HG03103 (cell line): ENCODE results near the gene TBXAS1.

ENCODE experiments used
- ATAC-seq: cut with Tn5 transposase; IDR thresholded peaks from one replicate; pipeline ENCODE4 v1.9.1; 2021; ENCODE audit warnings: low read depth; ENCODE audit not compliant: unreplicated experiment

Gene TBXAS1

DNA sequence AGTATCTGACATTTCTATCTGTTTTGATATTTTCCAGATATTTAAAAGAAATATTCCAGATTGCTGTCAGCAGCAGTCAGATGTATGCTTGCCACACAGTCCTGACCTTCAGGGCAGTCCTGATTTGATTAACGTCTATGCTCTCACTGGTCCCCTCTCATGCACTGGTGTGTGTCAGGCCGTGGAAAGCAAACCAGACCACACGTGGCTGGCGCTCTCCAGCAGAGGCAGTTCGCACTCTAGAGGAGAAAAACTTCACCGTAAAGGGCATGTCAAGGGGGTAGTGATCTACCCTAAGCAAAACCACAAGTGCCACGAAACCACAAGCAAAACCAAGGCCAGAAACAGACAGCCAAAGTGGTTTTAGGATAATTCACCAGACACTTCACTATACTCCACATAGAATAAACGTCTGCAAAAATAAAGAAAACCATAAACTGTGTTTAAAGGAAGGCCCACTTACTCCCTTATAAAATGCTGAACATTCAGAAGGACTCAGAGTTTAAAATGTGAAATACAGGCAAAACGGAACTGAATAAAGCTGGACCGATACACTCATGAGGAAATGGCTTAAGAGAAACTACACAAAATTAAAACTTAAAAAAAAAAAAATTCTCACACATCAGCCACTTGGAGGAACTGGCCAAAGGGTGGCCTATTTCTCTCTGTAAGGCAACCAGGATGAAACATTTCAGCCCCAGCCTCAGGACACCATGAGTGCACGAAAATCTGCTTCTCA lies 207.3 kb downstream of the TBXAS1 start:
- ATAC-seq, result no peak

DNA sequence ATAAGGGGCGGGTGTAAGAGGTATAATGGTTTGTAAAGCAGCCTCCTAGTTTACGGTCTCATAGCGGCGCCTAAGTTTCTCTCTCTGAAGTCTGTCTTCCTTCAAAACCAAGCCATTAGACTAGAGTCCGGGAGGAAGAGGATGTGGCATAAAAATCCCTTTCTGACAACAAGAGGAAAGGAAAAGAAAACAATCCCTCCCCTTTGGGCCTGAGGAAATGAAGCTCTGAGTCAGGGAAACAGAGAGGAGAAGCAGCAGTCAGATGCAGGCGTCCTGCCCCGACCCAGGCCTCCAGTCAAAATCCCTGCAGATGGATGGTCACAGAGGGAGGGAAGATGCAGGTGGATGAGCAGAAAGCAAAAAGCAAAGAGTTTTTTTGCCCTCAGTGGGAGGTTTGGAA lies 210.0 kb downstream of the TBXAS1 start:
- ATAC-seq, result no peak

DNA sequence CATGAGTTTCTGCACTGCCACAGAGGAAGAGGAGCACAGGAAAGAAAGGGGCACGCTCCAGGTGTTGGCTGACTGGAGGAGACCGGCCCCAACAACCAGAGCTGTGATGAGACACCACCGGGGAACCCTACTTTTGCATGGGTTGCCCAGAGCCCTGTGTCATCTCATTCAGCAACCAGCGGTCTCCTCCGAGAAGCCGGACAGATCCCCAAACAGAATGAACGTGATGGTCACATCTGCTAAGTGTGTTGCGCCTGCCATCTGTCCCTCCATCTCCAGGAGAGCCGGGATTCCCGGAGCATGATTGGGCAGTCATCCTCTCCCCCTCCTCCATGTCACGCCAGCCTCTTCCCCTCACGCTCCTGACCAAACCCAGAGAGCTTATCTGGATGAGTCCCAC lies 210.8 kb downstream of the TBXAS1 start:
- ATAC-seq, result no peak

- ATAC-seq, result no peak
Measured at GRCh38 chr7:140041659-140042385, 212.8 kb downstream of the TBXAS1 start.

DNA sequence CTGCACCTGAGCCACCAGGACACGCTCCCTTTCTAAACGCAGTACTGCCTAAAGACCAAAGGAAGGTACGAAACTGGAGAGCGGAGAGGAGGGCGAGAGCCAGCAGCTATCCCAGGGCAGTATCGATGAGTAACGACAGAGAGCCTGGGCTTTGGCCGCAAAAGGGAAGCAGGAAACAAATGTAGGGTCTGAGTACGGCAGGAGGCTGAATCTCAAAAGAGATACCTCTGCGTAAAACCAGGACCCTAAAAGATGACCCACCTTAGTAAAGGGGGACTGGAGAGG lies 213.3 kb downstream of the TBXAS1 start:
- no peak for ATAC-seq

GRCh38 chr7:140044251-140044650 lies 215.2 kb downstream of the TBXAS1 start:
- no peak for ATAC-seq

- ATAC-seq, result no peak
Measured at GRCh38 chr7:140045697-140046096, 216.6 kb downstream of the TBXAS1 start.

DNA sequence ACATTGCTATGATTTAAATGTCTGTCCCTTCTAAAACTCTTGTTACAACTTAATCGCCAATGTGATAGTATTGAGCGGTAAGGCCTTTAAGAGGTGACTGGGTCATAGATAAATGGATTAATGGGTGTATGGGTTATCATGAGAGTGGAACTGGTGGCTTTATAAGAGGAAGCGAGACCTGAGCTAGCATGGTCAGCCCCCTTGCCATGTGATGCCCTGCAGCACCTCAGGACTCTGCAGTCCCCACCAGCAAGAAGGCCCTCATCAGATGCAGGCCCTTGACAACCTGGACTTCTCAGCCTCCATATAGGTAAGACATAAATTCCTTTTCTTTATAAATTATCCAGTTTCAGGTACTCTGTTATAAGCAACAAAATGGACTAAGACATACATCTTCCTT lies 218.1 kb downstream of the TBXAS1 start:
- ATAC-seq, result no peak

DNA sequence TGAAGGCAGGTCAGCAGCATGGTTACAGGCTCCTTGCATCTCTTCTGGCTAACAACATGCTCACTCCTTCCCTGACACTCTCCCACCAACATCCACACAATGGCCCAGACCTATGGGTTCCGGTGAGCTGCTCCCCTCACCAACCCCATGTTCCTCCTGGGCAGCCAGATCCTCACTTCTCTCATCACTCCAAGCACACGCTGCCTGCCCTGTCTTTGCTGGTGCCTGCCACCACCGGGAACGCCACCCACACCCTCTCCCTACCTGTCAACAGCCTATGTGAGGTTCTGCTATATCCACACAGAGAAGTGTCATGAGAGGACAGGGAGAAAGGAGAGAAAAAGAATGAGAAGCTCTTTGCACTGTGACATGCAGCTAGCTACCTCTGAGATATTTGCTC lies 219.1 kb downstream of the TBXAS1 start:
- no peak for ATAC-seq

DNA sequence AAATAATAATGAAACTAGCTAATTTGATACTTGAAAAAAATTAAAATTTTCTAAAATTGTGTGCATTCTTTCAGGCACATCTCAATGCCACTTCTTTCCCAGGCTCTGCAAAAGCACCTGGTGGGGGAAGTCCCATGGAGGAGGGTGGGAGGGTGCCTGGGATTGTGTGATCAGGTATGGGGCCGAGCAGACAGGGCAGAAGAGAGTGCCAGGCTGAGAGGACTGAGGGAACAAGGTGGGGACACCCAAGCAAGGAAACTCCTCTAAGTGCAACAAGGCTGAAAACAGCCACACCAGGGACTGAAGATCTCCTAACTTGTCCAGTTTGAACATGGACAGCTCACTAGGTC lies 219.9 kb downstream of the TBXAS1 start:
- no peak for ATAC-seq

DNA sequence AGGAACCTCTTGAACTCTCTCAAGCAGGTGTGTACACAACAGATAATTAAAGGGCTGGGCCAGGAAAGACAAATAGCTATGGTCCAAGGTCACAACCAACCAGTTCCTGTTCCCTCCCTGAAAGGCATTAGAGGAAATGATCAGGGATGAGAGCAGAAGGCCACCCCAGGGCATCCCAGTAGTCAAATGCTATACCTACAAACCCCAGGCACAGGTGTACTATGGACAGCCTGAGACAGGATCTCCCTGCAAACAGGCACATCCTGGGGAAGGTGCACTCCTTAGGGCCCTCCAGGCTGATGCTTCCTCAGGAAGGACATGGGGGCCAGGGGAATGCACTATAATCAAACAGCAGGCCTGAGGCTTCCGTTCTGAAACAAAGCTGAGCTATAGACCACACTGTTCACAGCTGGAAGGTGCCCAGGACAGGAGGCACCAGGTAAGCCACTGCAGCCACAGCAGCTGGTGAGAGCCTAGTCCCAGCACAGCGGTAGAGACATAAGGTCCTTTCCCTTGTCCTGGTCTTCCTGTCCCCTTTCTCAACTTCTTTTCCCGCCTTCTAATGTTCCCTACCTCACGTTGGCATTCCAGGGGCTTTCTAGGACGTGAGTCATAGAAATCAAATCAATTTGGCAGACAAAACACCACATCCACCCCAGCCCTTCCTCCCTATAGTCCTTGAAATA lies 220.4 kb downstream of the TBXAS1 start:
- no peak for ATAC-seq

- no peak for ATAC-seq
Measured at GRCh38 chr7:140050100-140050499, 221.0 kb downstream of the TBXAS1 start.

GRCh38 chr7:140051820-140052219 lies 222.8 kb downstream of the TBXAS1 start:
- no peak for ATAC-seq

GRCh38 chr7:140053812-140054539 lies 224.9 kb downstream of the TBXAS1 start:
- ATAC-seq, result peak; percentile 76

GRCh38 chr7:140054751-140055150 lies 225.7 kb downstream of the TBXAS1 start:
- no peak for ATAC-seq

DNA sequence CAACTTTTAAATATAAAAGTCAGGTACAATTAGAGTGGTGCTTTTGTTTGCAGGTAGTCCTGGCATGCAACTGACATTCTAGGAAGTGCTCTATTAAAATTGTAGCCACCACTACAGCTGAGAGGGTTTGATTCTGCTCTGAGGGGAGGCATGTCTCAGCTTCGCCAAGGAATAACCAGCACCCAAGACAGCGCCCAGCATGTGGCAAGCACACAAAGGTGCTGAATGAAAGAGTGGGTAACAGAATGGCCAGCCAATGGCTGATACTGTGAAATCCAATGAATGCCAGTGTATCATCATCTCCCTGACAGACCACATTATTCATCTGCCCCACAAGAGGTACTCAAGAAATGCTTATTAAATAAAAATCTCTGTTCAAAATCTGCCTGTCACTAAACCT lies 226.8 kb downstream of the TBXAS1 start:
- no peak for ATAC-seq

GRCh38 chr7:140056431-140057142 lies 227.5 kb downstream of the TBXAS1 start:
- no peak for ATAC-seq

- no peak for ATAC-seq
Measured at GRCh38 chr7:140057143-140057535, 228.1 kb downstream of the TBXAS1 start.

GRCh38 chr7:140058517-140058916 lies 229.5 kb downstream of the TBXAS1 start:
- no peak for ATAC-seq
